Forelimb muscle (tissue), 1 donor: ENCODE data around the gene ATF7IP. TPM values are rescaled to one million over a fixed set of nuclear protein-coding genes. Genes with fewer than 3 reads are reported as not detected.
"Not testable (repeated sequence)": the region's sequence is repeated elsewhere in the genome, so short reads cannot be mapped to it uniquely, and the experiment has no call there.

Source experiments
- DNase-seq: peaks from one replicate; pipeline ENCODE4 v3.0.0-alpha.2; 2013; ENCODE audit warnings: low read depth
- polyA plus RNA-seq: library from polyadenylated mRNA; unstranded; fragments of 120-200 nt; gene quantifications from one replicate; pipeline ENCODE4 v1.2.1, GENCODE V29; 2013; ENCODE audit not compliant: insufficient read length

The ATF7IP gene
- polyA plus RNA-seq, 1 donor = 31.0 TPM

DNA sequence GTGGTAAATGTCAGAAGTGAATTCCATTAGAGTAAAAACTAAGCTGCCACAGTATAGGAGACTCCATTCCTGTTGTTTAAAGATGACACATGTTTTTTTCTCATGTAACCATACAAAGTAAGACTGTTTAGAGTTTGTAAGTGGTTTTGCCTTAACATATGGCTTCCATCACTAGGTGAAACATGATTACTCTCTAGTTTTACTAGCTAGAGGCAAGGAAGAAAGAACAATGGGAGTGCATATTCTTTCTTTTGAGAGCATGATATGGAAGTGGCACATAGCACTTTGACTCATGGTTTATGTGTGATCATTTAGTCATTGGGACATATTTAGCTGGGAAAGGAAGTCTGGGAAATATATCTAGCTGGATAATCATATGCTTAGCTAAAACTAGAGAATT is 7.7 kb downstream of the ATF7IP start:
- DNase-seq = no peak

DNA sequence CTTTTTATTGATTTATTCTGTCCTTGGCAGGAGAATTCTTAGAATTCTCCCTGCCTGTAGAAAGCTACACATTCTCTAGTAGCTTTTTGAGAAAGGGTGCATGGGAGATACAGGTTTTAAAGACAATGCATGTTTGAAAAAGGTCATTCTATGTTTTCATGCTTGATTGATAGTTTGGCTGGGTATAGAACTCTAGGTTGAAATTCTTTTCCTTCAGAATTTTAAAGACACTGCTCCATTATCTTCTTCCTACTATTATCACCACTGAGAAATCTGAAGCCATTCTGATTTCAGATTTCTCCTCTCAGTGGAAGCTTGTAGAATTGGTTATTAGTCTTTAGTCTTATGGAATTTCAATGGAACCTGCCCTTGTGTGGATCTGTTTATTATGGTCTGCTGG is 14.0 kb downstream of the ATF7IP start:
- no peak for DNase-seq

DNA sequence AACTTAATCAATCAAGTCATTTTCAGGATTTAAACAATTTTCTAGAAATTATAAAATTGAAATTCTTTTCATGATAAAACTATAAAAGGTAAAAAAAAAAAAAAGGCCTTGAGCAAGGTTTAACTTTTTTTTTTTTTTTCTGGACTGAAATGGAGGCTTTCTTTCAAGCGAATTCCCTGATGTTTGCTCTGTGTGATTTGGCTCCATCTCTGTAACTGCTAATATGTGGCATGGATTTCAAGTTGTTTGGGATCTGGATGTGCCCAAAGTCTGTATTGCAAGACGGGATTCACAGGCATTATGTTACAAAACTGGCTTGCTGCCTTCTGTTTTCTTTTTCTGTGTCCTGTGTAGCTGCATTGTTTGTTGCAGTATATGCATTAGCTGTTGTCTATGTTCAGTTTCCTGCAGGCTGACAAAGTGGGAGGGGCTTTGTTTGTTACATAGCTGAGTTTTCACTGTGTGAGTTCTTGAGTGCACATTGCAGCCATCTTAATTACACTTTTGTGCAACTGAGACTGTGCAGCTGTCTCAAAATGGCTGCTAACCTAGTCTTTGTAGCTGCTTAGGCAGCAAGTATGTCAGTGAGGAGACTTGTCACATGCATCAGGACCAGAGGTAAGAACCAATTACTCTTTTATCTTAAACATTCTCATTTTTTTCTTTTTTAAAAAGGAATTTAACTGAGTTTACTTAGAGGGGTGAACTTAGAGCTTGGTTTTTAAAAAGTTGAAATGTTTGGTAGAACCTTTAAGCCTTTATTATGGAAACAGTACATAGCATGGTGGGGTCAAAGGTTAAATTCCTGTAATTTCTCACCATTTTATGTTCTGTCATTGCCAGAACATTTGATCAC is 19.5 kb downstream of the ATF7IP start:
- peak; percentile 65 for DNase-seq

DNA sequence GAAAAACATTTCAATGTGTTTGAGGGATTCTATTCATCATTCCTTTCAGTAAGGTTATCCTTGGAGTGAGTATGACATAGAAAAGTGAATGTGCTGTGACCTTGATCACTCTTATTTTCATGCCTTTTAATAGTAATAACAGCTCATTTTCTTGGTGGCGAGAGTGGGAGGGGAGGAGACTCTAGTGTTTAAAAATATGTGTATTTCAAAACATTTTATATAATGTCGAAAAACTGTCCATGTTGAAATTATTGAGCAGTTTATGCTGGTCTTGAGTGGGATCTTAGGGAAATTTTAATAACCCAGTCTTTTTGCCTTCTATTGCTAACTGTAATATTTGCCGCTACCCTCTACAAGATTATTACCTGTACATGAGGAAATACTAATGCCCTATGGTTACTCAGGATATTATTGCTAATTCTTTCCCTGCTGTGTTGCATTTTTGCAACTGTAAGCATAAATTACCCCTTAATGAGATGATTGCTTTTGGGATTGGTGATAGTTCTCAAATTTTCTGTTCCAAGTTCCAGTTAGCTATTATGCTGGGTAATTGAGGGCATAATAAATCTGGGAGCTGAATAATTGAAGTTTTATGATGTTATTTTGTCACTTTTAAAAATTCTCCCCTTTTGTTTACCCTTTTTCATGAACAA is 21.9 kb downstream of the ATF7IP start:
- DNase-seq = no peak

DNA sequence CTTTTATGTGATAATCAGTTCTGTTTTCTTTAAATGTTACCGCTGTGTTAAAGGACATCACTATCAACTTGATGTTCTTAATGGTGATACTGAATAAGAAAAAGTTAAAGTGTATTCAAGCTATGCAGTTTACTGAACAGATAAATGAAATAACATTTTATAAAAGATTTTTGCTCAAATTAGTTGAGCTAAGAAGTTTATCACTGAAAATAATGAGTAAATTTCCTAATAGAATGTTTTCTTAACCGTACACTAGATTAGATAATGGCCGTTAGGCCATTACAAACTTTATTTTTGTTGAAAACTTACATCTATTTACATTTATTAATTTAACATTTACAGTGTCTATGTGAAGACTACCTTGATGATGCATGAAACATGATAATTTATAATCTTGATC is 25.0 kb downstream of the ATF7IP start:
- no peak for DNase-seq

DNA sequence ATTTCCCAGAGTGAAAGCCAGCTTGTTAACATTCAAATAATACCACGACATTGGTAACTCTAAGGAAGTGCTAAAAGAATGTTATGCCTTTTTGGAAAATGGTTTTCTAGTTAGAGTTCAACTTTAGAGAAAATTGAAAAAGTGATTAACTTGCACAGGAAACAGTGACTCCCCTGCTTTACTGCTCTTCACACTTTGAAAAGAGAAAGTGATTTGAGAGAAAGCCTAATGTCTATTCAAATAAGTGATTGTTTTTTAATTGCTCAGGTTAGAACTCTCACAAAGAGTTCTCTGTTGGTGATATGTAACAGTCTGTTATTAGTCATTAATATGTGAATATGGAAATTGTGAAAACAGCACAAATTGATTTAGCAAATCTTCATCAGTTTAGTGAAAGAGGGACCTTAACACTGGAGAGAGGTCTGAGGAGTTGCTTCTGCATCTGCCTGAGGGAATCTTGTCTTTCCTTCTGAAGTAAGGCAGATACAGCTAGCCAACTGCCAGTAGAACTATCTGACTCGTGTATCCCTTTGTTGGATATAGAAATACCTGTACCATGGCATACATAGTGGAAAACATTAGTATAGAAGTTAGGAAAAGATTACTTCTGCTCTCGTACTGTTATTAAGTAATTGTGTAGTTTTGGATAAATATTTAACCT is 25.5 kb downstream of the ATF7IP start:
- no peak for DNase-seq

DNA sequence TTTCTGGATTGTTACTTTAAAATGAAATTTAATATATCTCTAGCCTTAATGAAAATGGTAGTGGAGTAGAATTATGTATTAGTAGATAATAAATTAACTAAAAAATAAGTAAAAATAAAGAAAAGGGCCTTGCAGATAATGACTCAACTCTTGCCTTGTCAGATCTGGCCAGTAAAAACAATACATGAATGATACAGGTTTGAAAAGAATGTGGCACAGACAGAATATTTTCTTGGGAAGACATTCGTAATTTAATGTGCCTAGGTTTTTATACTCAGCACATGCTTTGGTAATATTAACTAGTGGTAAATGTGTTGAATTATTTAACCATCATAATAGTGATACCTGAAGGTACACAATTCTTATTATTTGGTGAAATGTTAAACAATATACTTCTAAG is 28.3 kb downstream of the ATF7IP start:
- DNase-seq = no peak

DNA sequence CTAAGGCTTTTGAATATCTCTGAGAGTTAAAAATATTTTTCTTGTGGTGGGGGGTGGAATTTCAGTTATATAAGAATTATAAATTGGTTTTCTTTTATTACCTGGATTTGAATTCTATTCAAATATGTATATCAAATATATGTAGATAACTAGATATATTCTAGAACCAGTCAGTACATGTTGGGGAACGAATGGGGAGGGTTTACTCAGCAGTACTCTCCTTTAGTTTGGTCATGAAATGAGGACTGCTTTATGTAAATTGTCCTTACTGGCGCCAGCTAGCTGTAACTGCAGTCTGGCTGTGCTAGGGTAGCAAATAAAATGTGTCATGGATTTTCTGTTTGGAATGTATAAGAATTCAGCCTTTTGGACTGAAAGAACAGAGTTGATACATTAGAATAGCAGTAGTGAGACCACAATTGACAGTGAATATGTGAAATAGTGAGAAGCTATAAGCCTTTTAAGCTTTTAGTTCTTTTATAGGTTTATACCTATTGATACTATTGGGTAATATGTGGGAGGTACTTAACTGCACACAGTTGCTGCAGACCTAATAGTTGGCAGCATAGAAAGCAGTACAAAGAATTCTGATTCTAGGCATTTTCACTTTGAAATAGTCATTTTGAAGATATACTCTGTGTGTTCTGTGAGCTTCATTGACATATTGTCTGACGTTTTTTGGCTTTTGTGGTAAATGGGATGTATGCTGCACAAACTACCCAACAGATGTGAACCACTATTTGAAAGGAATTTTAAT is 29.0 kb downstream of the ATF7IP start:
- peak; percentile 59 for DNase-seq

DNA sequence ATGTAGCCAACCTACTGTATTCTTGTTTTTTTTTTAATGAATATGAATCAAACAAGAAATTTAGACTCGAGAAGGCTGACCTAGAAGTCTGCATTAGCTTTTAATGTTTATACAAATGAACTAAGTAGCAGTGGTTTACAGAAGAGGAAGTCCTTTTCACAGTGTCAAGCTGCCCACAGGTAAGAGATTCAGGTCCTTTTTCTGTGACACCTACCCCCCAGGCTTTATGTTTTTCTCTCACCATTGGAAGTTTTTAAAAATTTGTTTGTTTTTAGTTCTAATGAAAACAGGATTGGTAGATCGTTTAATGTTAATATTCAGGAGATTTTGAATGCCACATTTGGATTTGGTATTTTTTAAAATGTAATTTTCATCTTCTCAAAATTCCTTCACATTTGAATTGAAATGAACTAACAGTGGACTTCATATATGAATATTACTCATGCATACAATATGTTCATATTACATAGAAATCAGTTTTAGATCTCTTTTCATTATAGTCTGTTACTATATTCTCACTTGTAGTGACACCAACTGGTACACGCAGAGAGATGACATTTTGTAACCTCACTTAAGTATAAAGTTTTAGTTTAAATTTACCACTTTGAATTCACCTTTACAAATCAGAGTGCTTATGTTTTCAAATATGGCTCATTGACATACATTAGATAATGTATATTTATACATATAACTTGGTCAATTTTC is 29.7 kb downstream of the ATF7IP start:
- no peak for DNase-seq

DNA sequence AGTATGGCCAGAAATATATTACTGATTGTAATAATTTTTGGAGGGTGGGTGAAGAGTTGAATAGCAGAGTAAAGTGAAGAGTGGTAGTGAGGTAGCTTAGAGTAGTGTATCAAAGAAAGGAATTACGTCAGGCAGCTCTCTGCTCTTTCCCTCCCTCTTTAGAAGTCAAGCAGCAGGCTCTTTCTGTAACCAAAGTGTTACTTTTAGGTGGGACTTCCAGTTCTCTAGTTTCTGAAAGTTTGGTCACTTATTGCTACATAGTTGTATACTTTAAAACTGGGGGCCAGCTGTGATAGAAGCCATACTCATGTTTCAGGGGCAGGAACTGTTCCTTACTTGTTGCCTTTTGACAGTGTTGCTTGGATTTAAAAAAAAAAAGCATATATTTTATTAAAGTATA is 30.6 kb downstream of the ATF7IP start:
- DNase-seq = no peak

DNA sequence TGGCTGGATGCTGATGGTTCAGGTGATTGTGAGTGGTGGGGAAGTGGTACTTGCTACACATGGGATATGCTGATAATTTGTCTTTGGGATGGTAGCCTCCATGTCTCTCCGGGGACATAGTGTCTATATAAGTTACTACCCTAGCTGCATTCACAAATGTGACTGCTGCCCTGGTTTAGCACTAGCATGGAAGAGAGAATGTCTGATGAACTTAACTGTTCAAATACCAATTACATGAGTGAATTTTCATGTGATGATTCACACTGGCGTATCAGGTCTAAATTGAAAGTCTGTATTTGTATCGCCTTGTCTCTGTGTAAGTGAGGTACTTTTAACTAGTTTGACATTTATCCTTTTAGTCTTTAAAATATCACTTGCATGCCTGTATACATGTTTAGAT is 34.4 kb downstream of the ATF7IP start:
- no peak for DNase-seq

DNA sequence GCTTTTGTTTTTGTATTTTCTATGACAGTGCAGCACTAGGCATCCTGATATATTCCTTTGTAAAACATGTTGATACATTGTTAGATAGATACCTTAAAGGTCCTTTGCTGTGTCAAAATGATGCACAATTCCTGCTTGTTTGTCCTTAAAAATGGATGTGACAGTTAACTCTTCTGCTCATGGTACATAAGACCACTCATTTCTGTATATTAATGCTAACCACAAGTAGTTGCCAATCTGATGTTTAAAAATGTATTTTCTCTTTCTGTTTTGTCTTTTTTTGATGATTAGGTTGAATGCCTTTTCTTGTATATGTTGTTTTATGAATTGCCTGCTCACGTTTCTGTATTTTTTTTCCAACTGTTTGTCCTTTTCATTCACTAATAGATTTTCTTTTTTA is 35.1 kb downstream of the ATF7IP start:
- DNase-seq = no peak

DNA sequence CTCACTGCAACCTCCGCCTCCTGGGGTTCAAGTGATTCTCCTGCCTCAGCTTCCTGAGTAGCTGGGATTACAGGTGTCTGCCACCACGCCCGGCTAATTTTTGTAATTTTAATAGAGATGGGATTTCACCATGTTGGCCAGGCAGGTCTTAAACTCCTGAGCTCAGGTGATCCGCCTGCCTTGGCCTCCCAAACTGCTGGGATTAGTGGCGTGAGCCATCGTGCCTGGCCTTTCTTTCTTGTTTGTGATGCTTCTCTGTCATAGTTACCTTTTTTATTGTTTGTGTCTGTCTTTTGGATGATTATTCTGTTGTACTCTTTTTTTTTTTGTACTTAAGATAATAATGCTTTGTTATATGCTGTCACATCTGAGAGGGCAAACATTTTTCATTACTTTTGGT is 35.8 kb downstream of the ATF7IP start:
- DNase-seq = not testable (repeated sequence)

DNA sequence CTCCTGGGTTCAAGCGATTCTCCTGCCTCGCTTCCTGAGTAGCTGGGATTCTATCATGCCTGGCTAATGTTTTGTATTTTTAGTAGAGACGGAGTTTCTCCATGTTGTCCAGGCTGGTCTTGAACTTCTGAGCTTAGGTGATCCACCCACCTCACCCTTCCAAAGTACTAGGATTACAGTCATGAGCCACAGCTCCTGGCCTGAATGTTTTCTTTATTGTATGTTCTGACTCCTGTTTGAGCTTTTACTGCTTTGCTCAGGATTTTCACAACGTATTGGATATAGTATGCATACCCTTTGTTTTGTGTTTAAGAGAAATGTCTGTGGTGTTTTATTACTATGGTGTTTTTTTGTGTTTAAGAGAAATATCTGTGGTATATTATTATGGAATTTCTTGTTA is 37.2 kb downstream of the ATF7IP start:
- no peak for DNase-seq

DNA sequence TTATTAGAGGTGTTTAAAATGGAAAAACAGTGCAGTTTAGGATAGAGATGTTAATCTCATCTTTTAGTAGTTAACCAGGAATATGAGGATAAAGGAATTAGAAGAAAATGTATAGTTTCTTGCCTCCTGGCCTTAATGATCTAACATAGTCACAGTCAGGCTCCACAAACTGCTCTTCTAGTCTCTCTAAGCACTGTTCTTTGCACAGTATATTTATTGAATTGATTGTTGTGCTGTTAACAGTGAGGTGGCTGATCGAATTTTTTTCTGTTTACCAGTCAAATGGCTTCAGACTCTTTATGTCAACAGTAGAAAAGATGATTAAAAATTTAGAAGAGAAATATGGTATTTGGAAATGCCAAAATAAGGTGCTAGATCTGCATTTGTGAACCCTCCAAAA is 37.8 kb downstream of the ATF7IP start:
- DNase-seq = no peak

DNA sequence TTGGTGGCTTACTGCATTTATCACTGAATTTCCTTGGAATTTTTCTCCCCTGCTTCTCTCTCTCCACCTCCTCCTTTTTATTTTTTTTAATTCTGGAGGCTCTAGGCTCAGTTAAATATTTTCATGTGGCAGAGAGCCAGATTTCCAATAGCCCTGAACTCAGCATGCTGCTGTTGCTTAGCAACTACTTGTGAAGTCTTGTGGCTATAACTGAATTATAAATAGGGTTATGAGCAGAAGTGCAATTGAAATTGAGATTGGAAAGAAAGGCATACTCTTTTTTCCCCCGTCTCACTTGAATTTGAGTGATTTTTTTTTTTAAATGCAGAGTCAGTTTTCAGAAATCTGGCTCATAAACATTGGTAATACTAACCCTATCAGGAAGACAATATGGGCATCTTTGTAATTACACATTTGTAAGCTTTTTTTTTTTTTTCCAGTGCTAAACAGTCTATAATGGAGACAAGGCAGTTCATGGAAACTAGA is 38.3 kb downstream of the ATF7IP start:
- peak; percentile 59 for DNase-seq

DNA sequence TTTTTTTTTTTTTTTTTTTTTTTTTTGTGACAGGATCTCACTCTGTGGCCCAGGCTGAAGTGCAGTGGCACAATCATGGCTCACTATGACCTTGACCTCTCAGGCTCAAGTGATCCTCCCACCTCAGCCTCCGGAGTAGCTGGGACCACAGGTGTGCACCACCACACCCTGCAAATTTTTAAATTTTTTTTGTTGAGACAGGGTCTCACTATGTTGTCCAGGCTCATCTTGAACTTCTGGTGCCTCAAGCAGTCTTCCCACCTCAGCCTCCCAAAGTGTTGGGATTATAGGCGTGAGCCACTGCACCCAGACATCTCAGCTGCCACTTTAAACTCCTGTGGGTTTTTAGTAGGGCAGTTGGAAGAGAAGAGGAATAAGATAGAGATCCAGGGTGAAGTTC is 39.9 kb downstream of the ATF7IP start:
- not testable (repeated sequence) for DNase-seq

DNA sequence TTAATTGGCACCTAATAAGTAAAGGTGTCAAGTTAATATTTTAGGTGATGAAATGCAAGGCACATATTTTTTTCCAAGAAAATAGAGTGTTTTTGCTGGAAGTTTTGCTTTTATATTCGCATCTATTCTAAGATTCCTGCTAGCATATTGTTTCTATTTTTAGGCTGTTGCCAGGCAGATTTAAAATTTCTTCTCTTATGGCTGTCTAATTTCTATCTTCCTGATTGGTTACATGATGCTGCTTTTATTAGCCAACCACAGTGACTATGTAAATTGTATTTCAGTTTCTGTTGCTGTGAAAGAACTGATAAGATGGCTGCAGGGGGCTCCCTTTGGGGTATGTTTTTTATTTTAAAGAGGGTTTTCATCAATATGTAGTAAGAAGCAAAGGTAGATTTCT is 42.7 kb downstream of the ATF7IP start:
- no peak for DNase-seq

DNA sequence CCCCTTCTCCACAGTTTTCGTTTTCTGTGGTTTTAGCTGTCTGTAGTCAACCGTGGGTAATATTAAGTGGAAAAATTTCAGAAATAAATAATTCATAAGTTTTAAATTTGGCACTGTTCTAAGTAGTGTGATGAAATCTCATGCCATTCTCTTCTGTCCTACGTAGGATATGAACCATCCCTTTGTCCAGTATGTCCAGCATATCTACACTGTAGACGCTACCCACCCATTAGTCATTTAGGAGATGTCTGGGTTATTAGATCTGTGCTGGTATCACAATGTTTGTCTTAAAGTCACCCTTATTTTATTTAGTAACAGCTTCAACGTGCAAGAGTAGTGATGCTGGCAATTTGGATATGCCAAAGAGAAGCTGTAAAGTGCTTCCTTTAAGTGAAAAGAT is 44.7 kb downstream of the ATF7IP start:
- DNase-seq = no peak

DNA sequence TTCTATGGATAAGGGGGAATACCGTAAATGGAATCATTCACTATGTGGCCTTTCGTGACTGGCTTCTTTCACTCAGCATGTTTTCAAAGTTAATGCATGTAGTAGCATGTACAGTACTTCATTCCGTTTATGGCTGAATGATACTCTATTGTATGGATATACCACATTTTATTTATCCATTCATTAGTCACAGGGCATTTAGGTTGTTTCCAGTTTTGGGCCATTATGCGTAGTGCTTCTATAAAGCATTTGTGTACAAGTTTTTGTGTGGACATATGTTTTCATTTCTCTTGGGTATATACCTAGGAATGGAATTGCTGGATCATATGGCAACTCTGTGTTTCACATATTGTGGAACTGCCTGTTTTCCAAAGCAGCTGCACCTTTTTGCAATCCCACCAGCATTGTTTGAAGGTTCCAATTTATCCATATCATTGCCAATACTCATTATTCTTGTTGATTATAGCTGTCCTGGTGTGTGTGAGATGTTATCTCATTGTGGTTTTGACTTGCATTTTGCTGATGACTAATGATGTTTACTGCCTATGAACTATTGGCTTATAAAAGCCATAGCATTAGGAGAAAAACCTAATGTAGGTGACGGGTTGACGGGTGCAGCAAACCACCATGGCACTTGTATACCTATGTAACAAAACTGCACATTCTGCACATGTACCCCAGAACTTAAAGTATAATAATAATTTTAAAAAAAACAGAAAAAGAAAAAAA is 45.5 kb downstream of the ATF7IP start:
- DNase-seq = no peak

DNA sequence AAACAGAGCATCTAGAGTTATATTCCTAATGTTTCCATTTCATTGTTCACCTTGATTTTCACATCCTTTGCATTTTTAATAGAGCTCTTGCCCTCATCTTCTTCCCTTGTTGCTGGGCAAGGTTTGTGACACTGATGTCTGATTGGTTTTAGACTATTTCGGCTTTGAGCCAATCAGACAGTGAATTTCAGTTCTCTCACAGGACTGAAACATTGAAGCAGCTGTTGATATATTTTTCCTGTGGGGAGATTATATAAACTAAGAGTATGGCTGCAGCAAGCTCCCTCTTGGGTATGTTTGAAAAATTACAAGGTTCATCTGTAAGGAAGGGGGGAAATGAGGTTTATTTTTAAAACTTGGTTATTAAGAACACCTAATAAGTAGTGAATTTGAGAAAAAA is 51.2 kb downstream of the ATF7IP start:
- DNase-seq = peak; percentile 41
